GM19043 (cell line): Measurements from ENCODE around the gene INTS1.

Experiments
- ATAC-seq: cut with Tn5 transposase; IDR thresholded peaks from one replicate; pipeline ENCODE4 v1.9.1; 2021; ENCODE audit warnings: low read depth; ENCODE audit not compliant: unreplicated experiment

Gene INTS1

DNA sequence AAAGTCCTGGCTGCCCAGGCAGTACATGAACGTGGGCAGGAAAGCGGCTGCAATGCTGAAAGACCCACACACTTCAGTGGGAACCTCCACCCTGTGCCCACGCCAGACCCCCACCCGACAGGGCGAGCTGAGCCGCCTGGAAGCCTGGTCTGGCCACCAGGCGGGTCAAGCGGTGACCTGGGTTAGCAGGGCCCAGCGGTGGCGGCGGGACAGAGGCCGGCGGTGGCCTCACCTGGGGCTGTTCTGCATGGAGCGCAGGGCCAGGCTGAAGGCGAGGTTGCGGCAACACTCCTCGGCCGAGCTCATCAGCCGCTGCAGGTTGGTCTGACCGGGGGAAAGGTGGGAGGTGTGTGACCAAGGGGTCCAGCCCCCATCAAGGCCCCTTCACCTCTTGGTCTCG, 33.3 kb downstream of the INTS1 start:
- no peak for ATAC-seq

- no peak for ATAC-seq
Measured at GRCh38 chr7:1468643-1469298, 35.4 kb downstream of the INTS1 start.

DNA sequence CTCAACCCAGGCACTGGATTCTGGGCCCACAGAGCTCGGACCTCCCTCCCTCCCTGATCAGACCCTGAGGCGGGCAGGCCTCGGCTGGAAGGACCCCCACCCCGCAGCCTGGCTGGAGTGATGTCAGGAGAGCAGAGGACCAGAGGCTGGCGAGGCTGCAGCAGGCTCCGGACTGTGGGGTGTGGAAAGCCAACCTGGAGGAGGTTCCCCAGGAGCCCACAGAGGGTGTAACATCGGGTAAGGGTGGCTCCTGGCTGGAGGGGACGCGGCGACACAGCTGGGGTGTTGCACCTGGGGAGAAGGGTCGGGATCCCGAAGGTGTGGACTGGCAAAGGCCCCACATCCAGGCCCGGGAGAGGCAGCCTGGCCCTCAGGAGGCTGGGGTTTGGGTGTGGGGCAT, 36.0 kb downstream of the INTS1 start:
- ATAC-seq = no peak

DNA sequence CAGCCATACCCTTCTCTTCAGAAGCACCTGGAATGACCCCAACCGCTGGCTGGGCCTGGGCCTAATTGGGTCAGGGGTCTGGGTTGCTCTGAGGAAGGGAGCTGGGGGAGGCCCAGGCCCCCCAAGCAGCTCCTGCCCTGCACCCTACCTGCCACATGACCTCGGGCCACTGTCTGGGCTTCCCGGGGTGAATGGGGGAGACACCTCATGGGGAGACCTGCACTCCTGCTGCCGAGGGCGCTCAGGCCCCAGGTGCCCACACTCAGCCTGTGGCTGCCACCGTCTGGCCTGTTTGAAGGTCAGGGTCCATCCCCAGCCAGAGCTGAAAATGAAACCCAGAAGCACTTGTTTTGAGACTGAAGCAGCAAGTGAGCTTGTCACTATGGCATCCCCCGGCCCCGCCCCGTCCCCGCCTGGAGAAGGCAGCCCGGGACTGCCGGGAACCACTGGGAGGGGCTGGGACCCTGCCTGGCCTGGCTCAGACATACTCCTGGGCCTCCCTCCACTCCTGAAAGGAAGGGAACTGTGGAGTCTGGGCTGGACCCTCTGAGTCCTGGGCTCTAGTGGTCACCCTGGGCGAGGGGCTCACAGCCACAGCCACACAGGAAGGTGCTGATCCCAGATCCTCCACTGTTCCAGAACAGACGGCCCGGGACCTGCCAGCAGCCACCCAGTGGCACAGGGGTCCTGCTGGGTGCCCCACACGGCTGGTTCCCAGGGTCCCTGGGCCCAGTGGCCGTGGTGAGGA, 37.5 kb downstream of the INTS1 start:
- no peak for ATAC-seq

- no peak for ATAC-seq
Measured at GRCh38 chr7:1464694-1465093, 39.5 kb downstream of the INTS1 start.

DNA sequence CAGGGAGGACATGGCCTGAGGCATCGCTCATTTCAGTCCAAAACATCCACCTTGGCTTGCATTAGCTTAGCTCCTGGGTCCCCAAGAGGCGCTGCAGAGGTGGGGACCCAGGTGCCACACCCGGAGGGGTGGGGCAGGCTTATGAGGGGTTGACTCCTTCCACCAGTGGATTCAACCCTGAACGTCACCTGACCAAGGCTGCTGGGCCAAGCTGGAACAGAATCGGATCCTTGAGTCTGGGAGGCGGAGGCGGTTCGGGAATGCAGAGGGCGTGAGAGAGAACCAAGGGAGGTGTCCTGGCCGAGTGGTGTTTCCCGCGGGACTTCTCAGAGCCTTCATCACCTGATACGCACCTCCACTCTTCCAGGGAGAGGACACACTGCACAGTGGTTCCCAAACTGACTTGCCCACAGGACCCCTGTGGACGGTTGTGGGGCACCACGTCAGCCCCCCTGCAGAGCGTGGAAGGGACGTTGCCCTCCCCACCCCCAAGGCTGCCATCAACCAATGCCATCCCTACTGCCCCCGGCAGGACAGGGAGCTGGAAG, 40.4 kb downstream of the INTS1 start:
- no peak for ATAC-seq

DNA sequence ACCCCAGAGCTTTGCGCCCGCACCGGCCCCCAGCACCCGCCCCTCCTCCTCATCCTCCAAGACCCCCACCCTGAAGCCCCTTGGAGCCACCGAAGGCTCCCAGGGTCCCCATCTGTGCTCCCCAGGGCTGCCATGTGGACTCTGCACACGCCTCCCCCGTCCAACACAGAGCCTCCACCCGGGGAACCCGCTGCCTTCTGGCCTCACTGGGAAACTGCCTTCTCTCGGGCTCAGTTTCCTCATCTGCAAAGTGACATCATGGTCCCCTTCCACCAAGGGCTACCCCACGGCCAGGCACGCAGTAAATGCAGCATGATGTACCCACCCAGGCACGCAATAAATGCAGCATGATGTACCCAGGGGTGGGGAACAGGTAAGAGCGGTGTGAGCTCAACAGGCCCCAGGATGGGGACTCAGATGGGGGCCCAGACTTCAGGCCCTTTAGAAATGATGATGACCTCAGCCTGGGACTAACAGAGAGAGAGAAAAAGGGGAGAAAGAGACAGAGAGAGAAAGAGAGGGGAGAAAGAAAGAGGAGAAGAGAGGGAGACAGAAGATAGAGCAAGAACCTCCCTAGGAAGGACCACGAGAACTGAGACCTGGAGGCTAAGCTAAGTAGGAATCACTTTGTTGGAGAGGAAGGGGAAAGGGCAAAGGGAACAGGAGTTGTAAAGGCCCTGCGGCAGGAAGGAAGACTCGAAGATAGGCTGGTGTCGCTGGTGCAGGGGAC, 42.4 kb downstream of the INTS1 start:
- ATAC-seq = no peak

GRCh38 chr7:1460821-1461645, 43.2 kb downstream of the INTS1 start:
- ATAC-seq = no peak

- ATAC-seq = no peak
Measured at GRCh38 chr7:1459920-1460820, 44.0 kb downstream of the INTS1 start.

- ATAC-seq = peak; percentile 96
Measured at GRCh38 chr7:1459512-1459892, 44.7 kb downstream of the INTS1 start.

- peak; percentile 17 for ATAC-seq
Measured at GRCh38 chr7:1458683-1459511, 45.3 kb downstream of the INTS1 start, which contains the start of gene MICALL2. MICALL2 (minus strand) TSS chr7:1459470; CDS start chr7:1459326, 144 bp downstream.

DNA sequence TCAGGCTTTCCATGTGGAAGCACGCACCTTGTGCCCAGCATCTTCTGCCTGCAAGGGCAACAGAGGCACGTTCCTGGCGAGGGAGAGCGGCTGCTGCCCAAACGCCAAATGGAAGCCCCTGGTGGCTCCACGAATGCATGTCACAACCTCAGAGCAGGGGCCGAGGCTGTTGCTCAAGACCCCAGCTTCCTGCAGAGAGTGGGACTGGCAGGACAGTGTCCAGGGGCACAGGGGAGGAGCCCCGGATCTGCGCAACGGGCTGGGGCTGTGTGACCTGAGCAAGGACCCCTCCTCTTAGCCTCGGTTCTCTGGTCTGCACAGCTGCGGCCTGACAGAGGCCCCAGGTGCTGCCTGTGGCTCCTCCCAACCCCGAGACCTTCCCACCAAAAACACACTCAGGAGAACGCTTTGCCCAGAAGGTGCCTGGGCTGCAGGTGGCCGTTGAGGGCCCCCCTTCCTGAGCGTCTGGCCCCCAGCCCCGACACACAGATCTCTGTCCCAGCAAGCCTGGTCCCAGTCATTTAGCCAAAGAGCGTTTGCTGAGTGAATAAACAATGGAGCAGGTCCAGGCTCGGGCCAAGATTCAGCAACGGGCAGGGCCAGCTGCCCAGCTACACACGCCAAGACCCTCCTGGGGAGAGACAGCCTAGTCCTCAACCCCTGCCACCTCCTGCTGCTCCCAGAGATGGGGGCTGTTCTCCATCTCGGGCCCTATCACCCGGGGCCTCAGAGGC, 46.1 kb downstream of the INTS1 start:
- no peak for ATAC-seq

DNA sequence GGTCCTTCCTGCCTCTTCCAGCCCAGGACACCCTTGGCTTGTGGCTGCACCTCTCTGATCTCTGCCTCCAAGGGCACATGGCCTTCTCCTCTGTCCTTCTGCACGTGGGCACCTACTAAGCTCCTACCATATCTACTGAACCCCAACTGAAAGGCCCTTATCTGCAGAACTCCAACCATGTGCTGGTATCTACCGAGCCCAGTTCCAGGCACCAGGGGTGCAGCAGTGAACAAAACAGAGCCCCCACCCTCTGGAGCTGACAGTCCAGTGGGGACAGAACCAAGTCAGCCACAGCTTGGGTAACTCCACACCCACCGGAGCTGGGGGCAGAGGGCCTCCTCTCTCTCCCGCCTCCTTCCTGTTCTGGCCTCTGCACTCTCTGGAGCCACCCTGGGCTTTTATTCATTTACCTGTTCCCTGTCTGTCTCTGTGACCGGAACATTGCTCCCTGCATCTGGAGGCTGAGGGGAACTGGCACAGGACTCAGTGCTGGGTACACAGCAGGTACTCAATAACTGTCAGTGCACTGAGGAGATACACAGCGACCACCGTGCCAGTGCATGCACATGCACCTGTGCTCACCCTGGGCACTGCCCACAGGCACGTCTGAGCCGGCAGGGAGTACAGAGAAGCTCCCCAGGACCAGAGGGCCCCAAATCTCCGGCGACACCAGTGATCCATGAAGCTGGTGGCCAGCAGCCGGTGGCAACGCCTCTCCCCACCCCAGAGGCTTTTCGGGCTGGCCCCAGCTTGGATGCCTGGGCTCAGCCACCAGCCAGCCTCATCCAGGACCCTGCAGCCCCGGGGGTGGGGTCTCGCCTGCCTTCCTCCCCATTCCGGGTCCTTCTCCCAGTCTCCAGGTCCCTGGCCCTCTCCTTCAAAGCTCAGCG, 46.9 kb downstream of the INTS1 start:
- no peak for ATAC-seq

DNA sequence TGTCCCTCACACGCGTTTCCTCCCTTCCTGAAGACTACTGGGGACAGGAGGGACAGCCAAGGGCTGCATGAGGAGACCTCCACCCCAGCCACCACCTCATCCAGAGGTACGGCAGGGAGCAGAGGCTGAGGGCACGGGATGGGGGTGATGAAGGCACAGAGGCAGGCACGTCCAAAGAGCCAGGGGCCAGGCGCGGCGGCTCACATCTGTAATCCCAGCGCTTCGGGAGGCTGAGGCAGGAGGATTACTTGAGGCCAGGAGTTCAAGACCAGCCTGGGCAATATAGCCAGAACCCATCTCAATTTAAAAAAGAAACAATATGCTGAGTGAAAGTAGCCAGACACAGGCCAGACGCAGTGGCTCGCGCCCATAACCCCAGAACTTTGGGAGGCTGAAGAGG, 48.2 kb downstream of the INTS1 start:
- no peak for ATAC-seq

DNA sequence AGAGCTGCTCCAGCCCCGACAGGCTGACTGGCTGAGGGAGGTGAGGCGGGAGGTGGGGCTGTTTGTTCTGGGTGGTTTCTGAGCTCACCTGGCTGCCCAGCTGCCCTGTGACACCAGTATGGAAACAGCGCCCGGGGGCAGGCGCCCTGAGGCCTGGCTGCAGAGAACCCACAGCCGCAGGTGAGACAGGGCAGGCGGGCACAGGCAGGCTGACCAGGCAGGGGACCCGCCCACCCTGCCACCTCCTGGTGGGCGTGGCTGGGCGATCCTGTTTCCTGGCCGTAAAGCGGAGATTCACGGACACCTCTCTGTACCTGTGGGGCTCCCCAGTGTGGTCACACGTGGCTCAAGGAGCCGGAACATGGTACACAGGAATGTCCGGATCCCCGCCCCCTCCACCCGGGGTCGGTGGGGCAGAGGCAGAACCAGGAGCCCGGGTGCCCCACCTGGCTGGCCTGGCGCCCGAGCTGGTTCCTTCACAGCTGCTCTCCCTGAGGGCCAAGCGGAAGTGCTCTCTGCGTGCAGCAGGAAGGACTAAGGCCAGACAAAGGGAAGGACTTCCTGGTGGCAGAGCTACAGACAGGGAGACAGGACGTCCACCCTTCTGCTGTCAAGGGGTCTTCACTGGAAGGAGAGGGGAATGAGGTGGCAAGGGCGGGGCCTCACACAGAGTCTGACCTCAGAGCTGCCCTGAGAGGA, 48.8 kb downstream of the INTS1 start:
- no peak for ATAC-seq

DNA sequence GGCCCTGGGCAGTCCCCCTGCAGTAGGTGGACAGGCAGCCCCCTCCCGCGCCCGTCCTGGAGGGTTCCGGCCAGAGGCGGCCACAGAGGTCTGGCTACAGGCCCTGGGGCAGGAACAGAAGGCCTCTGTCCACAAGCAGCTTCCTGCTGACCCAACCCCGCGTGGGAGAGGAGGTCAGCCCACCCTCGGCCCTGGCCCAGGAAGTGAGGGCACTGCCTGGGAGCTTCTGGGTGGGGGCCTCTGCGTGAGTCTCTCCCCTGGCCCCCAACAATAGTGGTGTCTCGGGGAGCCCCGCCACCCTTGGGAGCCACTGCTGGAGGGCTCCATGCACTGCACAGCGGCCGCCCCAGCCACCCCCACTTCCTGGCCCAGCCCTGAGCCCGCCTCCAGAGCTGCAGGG, 49.6 kb downstream of the INTS1 start:
- no peak for ATAC-seq
